CD4-positive, alpha-beta T cell (primary cell): ENCODE results near the gene IZUMO1. TPM values are rescaled to one million over a fixed set of nuclear protein-coding genes. Genes with fewer than 3 reads are reported as not detected.
"Not testable (repeated sequence)": the region's sequence is repeated elsewhere in the genome, so short reads cannot be mapped to it uniquely, and the experiment has no call there.

Experiments used
- ATAC-seq: fragments of 200-7000 bp; cut with Tn5 transposase; one replicate; pipeline ENCODE4 v1.10.0; 2022; ENCODE audit warnings: mild to moderate bottlenecking; ENCODE audit not compliant: poor library complexity
- CTCF ChIA-PET: fragments of 350-600 bp; sonication (Branson Sonifier 250); formaldehyde crosslinking; loops from one replicate; lab custom pipeline; 2021; ENCODE audit warnings: antibody characterized with exemption, inconsistent platforms; lab: Charles Lee
- POLR2A ChIA-PET: fragments of 350-600 bp; sonication (Branson Sonifier 250); formaldehyde crosslinking; loops from one replicate; lab custom pipeline; 2021; ENCODE audit warnings: antibody characterized with exemption, inconsistent platforms; lab: Charles Lee
- DNase-seq, 14 experiments: peaks; one replicate each; pipeline ENCODE4 v3.0.0-alpha.2; 2013 to 2020; ENCODE audit warnings: mixed read lengths in 2 of 14
- H3K27ac ChIP-seq, 2 donors: one replicate each; pipeline versions ENCODE4 v1.5.1 to v1.7.0; 2013; ENCODE audit warnings: low read length in 2 of 2, low read depth in 1 of 2, mild to moderate bottlenecking in 1 of 2
- H3K27me3 ChIP-seq, 2 experiments: 1 replicate in 1 of 2; 2 replicates in 1 of 2; pipeline versions ENCODE4 v1.6.1 to v1.7.0; 2013; ENCODE audit warnings: low read length in 2 of 2, control low read depth in 1 of 2, mild to moderate bottlenecking in 1 of 2, moderate library complexity in 1 of 2; ENCODE audit not compliant: insufficient read depth in 2 of 2, control insufficient read depth in 1 of 2
- H3K36me3 ChIP-seq: one replicate; pipeline ENCODE4 v1.6.1; 2013; ENCODE audit warnings: low read length, control low read depth; ENCODE audit not compliant: insufficient read depth
- H3K4me1 ChIP-seq: one replicate; pipeline ENCODE4 v1.6.1; 2013; ENCODE audit warnings: low read length, control low read depth; ENCODE audit not compliant: insufficient read depth
- H3K4me3 ChIP-seq: one replicate; pipeline ENCODE4 v1.5.1; 2013; ENCODE audit warnings: mild to moderate bottlenecking, low read length, moderate library complexity
- H3K9me3 ChIP-seq, 2 experiments: 1 replicate in 1 of 2; 2 replicates in 1 of 2; pipeline versions ENCODE4 v1.6.1 to v1.7.0; 2013; ENCODE audit warnings: low read length in 2 of 2, mild to moderate bottlenecking in 2 of 2, control low read depth in 1 of 2, moderate library complexity in 1 of 2; ENCODE audit not compliant: control insufficient read depth in 1 of 2, insufficient read depth in 1 of 2
- H3K27ac Mint-ChIP-seq: one replicate; pipeline ENCODE4 v1.8.0; 2020; ENCODE audit warnings: mixed read lengths
- H3K27me3 Mint-ChIP-seq: one replicate; pipeline ENCODE4 v1.8.0; 2021; ENCODE audit warnings: mixed read lengths
- H3K36me3 Mint-ChIP-seq: one replicate; pipeline ENCODE4 v1.8.0; 2021; ENCODE audit warnings: low read depth, mixed read lengths
- H3K4me1 Mint-ChIP-seq: one replicate; pipeline ENCODE4 v1.8.0; 2021; ENCODE audit warnings: low read depth, mixed read lengths
- H3K4me3 Mint-ChIP-seq: one replicate; pipeline ENCODE4 v1.8.0; 2020; ENCODE audit warnings: mild to moderate bottlenecking, mixed read lengths
- H3K9me3 Mint-ChIP-seq: one replicate; pipeline ENCODE4 v1.8.0; 2020; ENCODE audit warnings: mixed read lengths
- CTCF ChIP-seq: fragments of 200-600 bp; IDR thresholded peaks from one replicate; pipeline ENCODE4 v1.8.0; 2022; ENCODE audit warnings: antibody characterized with exemption, mild to moderate bottlenecking
- intact Hi-C, 2 experiments: fragments of 100-400 bp; cut with DNase I in 1 of 2; cut with micrococcal nuclease in 1 of 2; formaldehyde crosslinking; loops; one replicate each; pipeline versions ENCODE4 v1.15.1 to v1.9.0; 2023 to 2025; cut with DNase I, micrococcal nuclease
- total RNA-seq, 174 experiments: library from RNA in 2 of 174; stranded (reverse) in 2 of 174; gene quantifications; one replicate each; pipeline ENCODE4 v1.2.3 and lab custom pipeline; 2021 to 2026

The IZUMO1 gene
- total RNA-seq, 2 experiments from 2014 or later: not detected

- intact Hi-C loops: loop anchor here in 1 of 2 experiments (2.0 kb wide), 2 partner anchors 19 to 81 kb away; no protein-coding TSS in a partner anchor
These were observed 26.5 kb downstream of the IZUMO1 start for GRCh38 chr19:48720251-48720612.

GRCh38 chr19:48719263-48720171 lies 27.2 kb downstream of the IZUMO1 start, which contains the start of gene MAMSTR:
TSS of gene MAMSTR (minus strand) at chr19:48719725. CDS start at chr19:48719031, 694 bp downstream.
- Mint-ChIP-seq H3K27ac (peak within 1 kb of the TSS; percentile 96), H3K27me3 (no peaks in the 10 kb centered on the region), H3K36me3 (no peaks in the 10 kb centered on the region), H3K9me3 (no peaks in the 10 kb centered on the region), H3K4me3 (peak within 1 kb of the TSS; percentile 92), H3K4me1 (peaks cover 17% of the 10 kb centered on the region)
- ATAC-seq (no peak), DNase-seq (peak in 1 of 14 experiments; percentile 48)
- Histone ChIP-seq H3K4me3 (peak within 1 kb of the TSS; percentile 84), H3K9me3 (peaks cover 0 to under 1% of the 10 kb centered on the region in 2 experiments), H3K27me3 (no peaks in the 10 kb centered on the region), H3K4me1 (peaks cover 29% of the 10 kb centered on the region), H3K36me3 (no peaks in the 10 kb centered on the region), H3K27ac (peak within 1 kb of the TSS; percentile 81 to 94)
- ChIA-PET CTCF (no interaction called here), POLR2A (interaction anchor here (1.5 to 2.2 kb wide), 2 partner anchors 20 to 82 kb away, joined by 4 to 13 read pairs; no protein-coding TSS in a partner anchor)
- intact Hi-C loops: loop anchor here (2.0 to 10.0 kb wide), 3 partner anchors 19 to 215 kb away; no protein-coding TSS in a partner anchor
- no peak for TF ChIP-seq CTCF

More at GRCh38 chr19:48720251-48720612, 26.5 kb downstream of the IZUMO1 start:
- Mint-ChIP-seq H3K4me1 (peaks cover 18% of the 10 kb centered on the region), H3K36me3 (peaks cover 3% of the 10 kb centered on the region), H3K9me3 (peaks cover 3% of the 10 kb centered on the region), H3K4me3 (peak overlapping the region; percentile 92), H3K27ac (peak overlapping the region; percentile 96), H3K27me3 (no peaks in the 10 kb centered on the region)
- Histone ChIP-seq H3K4me1 (peaks cover 28% of the 10 kb centered on the region), H3K36me3 (no peaks in the 10 kb centered on the region), H3K4me3 (peak overlapping the region; percentile 84), H3K27me3 (no peaks in the 10 kb centered on the region), H3K27ac (no peak overlapping the region), H3K9me3 (peaks cover 0 to 4% of the 10 kb centered on the region in 2 experiments)
- no peak for DNase-seq
- ATAC-seq: no peak
- POLR2A ChIA-PET: interaction anchor here (0.9 to 2.2 kb wide), 7 partner anchors 12 to 245 kb away, joined by 3 to 13 read pairs (median 5); partner anchors contain the start of genes CA11, FTL, IZUMO1 and RPL18
- TF ChIP-seq CTCF: no peak
- CTCF ChIA-PET: interaction anchor here (0.6 to 1.1 kb wide), 2 partner anchors 19 to 31 kb away, joined by 3 read pairs; no protein-coding TSS in a partner anchor

- ChIA-PET POLR2A (no interaction called here), CTCF (no interaction called here)
- H3K27ac ChIP-seq: no peak overlapping the region
- no peak for ATAC-seq
- H3K27ac Mint-ChIP-seq: no peak overlapping the region
- no peaks in the 10 kb centered on the region for H3K9me3 Mint-ChIP-seq
- H3K4me1 ChIP-seq: peaks cover 31% of the 10 kb centered on the region
- H3K4me3 ChIP-seq: no peak overlapping the region
- DNase-seq: no peak
- H3K36me3 ChIP-seq: no peaks in the 10 kb centered on the region
- H3K4me3 Mint-ChIP-seq: peak overlapping the region; percentile 35
- intact Hi-C loops: loop anchor here in 1 of 2 experiments (10.0 kb wide), 1 partner anchor 214 kb away; no protein-coding TSS in a partner anchor
- peaks cover 24% of the 10 kb centered on the region for H3K4me1 Mint-ChIP-seq
- no peaks in the 10 kb centered on the region for H3K36me3 Mint-ChIP-seq
- H3K27me3 Mint-ChIP-seq: no peaks in the 10 kb centered on the region
- H3K9me3 ChIP-seq: no peaks in the 10 kb centered on the region
- TF ChIP-seq CTCF: no peak
- H3K27me3 ChIP-seq: no peaks in the 10 kb centered on the region
These were observed 27.9 kb downstream of the IZUMO1 start for GRCh38 chr19:48718711-48719231.

GRCh38 chr19:48718106-48718505 lies 28.6 kb downstream of the IZUMO1 start:
- H3K4me3 Mint-ChIP-seq: peak overlapping the region; percentile 4
- CTCF ChIA-PET: not testable (repeated sequence)

More at GRCh38 chr19:48718106-48718505, 28.6 kb downstream of the IZUMO1 start:
- DNase-seq, ATAC-seq, H3K36me3 ChIP-seq, H3K27me3 ChIP-seq, H3K27ac ChIP-seq, H3K9me3 ChIP-seq, H3K9me3 Mint-ChIP-seq, H3K27me3 Mint-ChIP-seq, POLR2A ChIA-PET, H3K36me3 Mint-ChIP-seq, H3K27ac Mint-ChIP-seq, H3K4me3 ChIP-seq: not testable (repeated sequence)
- intact Hi-C loops: loop anchor here in 1 of 2 experiments (10.0 kb wide), 1 partner anchor 213 kb away; no protein-coding TSS in a partner anchor
- peaks cover 38% of the 10 kb centered on the region for H3K4me1 ChIP-seq
- H3K4me1 Mint-ChIP-seq: peaks cover 26% of the 10 kb centered on the region
